Hepatocyte (in vitro differentiated cells): ENCODE results near the gene SLC5A4.

Experiments
- CTCF ChIP-seq: fragments of 200-600 bp; sonication (generic); IDR thresholded peaks from 2 replicates; pipeline ENCODE4 v1.5.1; 2016; ENCODE audit warnings: antibody characterized with exemption, mild to moderate bottlenecking; ENCODE audit not compliant: poor library complexity
- EZH2 ChIP-seq: fragments of 200-600 bp; sonication (generic); IDR thresholded peaks from 2 replicates; pipeline ENCODE4 v1.6.1; 2016; ENCODE audit warnings: antibody characterized with exemption, mild to moderate bottlenecking, borderline replicate concordance
- EZH2phosphoT487 ChIP-seq: fragments of 200-600 bp; sonication (generic); IDR thresholded peaks from one replicate; pipeline ENCODE4 v1.6.1; 2018; ENCODE audit warnings: antibody characterized with exemption, mild to moderate bottlenecking, low read depth, moderate library complexity; ENCODE audit not compliant: unreplicated experiment, severe bottlenecking

DNA sequence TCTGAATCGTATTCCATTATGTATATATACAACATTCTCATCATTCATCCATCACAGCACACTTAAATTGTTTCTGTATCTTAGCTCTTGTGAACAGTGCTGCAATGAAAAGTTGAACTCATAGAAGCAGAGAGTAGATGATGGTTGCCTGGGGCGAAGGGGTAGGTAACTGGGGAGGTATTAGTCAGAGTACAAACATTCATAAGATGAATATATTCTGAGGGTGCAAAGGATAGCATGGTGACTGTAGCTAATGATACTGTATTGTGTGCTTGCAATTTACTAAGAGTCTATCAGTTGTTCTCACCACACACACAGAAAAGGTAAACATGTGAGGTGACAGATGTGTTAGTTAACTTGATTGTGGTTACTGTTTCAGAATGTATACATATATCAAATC is 37.7 kb downstream of the SLC5A4 start:
- TF ChIP-seq CTCF (no peak), EZH2phosphoT487 (no peak), EZH2 (no peak)
